ENCODE results near the gene DIP2C. TPM values are rescaled to one million over a fixed set of nuclear protein-coding genes. Genes with fewer than 3 reads are reported as not detected.
A peak's percentile ranks its signal among the peaks of the same experiment; 100 is the strongest.

The DIP2C gene
- total RNA-seq, 4 donors from 2014 or later = 13.4 to 32.0 (median 18.4) TPM

- DNase-seq = no peak
- TF ChIP-seq EP300 (IDR thresholded peaks at IDR 0.05; ENCODE audit: low read depth) (no peak), POLR2AphosphoS5 (IDR thresholded peaks at IDR 0.05) (no peak), CTCF (IDR thresholded peaks at IDR 0.05) (no peak), POLR2A (IDR thresholded peaks at IDR 0.05) (no peak)
- H3K27me3 ChIP-seq = no peaks in the 10 kb centered on the region
- H3K27ac ChIP-seq = no peak overlapping the region
- WGBS, 2 donors (ENCODE audit: low coverage in 1 of 2) = 71 to 77% methylated on average over 3 of the region's 3 CpGs
- intact Hi-C loops (cut with DNase I; ENCODE audit: low total_unique reads) = no loop called here
- H3K4me1 ChIP-seq = no peaks in the 10 kb centered on the region
- peaks cover 0 to 19% (median 6%) of the 10 kb centered on the region in 4 donors for H3K36me3 ChIP-seq
- H3K4me3 ChIP-seq = no peak overlapping the region
- in situ Hi-C loops (cut with MboI; ENCODE audit: low pct_ligation_motif_present in 1 of 4, low pct_unique_long_range_greater_than_20kb in 1 of 4, low sequenced_read_pairs in 3 of 4) = no loop called here
- H3K9me3 ChIP-seq = no peaks in the 10 kb centered on the region
Observed at GRCh38 chr10:235915-236314, 453.6 kb downstream of the DIP2C start.

DNA sequence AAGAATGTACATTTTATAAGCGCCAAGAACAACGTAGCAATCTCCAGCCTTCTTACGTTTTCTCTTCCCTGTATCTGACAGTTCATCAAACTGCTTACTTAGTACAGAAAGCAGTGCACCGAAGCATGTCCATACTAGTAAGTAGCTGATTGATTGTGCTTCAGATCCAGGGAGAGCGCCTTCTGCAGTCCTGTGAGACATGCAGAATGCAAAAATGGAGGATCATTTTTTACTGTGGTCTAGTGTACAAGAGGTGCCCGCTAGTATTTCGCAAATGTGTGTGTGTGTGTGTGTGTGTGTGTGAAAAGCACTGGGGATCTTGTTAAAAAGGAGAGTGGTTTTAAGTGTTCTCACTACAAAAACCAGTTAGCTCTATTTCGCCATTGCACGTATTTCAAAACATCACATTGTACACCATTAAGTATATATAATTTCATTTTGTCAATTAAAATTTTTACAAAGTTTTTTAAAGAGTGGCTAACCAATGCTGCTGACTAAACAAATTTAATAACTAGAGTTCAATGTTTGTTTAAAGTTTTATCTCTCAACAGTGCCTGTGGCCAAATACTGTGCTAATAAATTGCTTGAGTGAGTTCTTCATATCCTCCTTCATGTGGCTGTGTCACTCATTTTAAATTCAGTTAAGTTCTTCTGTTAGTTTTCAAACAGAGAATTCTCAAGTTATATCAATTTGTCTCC is 454.6 kb downstream of the DIP2C start:
- no peaks in the 10 kb centered on the region for H3K27me3 ChIP-seq
- TF ChIP-seq POLR2AphosphoS5 (IDR thresholded peaks at IDR 0.05) (no peak), CTCF (IDR thresholded peaks at IDR 0.05) (no peak), POLR2A (IDR thresholded peaks at IDR 0.05) (no peak), EP300 (IDR thresholded peaks at IDR 0.05; ENCODE audit: low read depth) (no peak)
- H3K4me3 ChIP-seq = no peak overlapping the region
- H3K27ac ChIP-seq = no peak overlapping the region
- intact Hi-C loops (cut with DNase I; ENCODE audit: low total_unique reads) (no loop called here), in situ Hi-C loops (cut with MboI; ENCODE audit: low pct_ligation_motif_present in 1 of 4, low pct_unique_long_range_greater_than_20kb in 1 of 4, low sequenced_read_pairs in 3 of 4) (no loop called here)
- H3K4me1 ChIP-seq = no peaks in the 10 kb centered on the region
- no peaks in the 10 kb centered on the region for H3K9me3 ChIP-seq
- 94 to 95% methylated on average over 6 to 9 of the region's 9 CpGs for WGBS, 2 donors (ENCODE audit: low coverage in 1 of 2)
- H3K36me3 ChIP-seq = peaks cover 0 to 12% (median 6%) of the 10 kb centered on the region in 4 donors
- DNase-seq = no peak

DNA sequence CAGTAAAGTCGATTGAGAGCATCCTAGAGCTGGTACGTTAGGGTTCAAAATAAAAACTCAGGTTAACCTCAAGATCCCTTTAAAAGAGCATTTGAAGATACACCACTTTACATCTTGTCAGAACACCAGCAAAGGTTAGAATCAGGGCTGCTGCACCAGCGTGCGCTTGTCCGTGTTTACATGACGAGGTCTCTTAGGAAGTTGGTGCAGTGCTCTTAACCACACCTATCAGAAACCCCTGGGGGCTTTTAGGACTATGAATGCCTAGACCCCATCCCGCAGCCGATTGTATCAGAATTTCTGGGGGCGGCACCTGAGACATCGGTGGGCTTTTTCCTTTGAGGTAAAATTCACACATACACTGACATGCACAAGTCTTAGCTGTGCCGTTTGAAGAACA is 456.6 kb downstream of the DIP2C start:
- DNase-seq = no peak
- Histone ChIP-seq H3K4me1 (no peaks in the 10 kb centered on the region), H3K36me3 (peaks cover 0 to 12% (median 4%) of the 10 kb centered on the region in 4 donors), H3K27ac (no peak overlapping the region), H3K4me3 (no peak overlapping the region), H3K27me3 (no peaks in the 10 kb centered on the region), H3K9me3 (no peaks in the 10 kb centered on the region)
- 84 to 94% methylated on average over 2 to 11 of the region's 11 CpGs for WGBS, 2 donors (ENCODE audit: low coverage in 1 of 2)
- intact Hi-C loops (cut with DNase I; ENCODE audit: low total_unique reads) (no loop called here), in situ Hi-C loops (cut with MboI; ENCODE audit: low pct_ligation_motif_present in 1 of 4, low pct_unique_long_range_greater_than_20kb in 1 of 4, low sequenced_read_pairs in 3 of 4) (no loop called here)
- TF ChIP-seq POLR2AphosphoS5 (IDR thresholded peaks at IDR 0.05) = no peak
- no peak for TF ChIP-seq CTCF (IDR thresholded peaks at IDR 0.05)
- TF ChIP-seq EP300 (IDR thresholded peaks at IDR 0.05; ENCODE audit: low read depth) = no peak
- no peak for TF ChIP-seq POLR2A (IDR thresholded peaks at IDR 0.05)

GRCh38 chr10:232061-232460 is 457.4 kb downstream of the DIP2C start:
- Histone ChIP-seq H3K4me3 (no peak overlapping the region), H3K36me3 (peaks cover 0 to 5% (median under 1%) of the 10 kb centered on the region in 4 donors), H3K27ac (no peak overlapping the region), H3K4me1 (no peaks in the 10 kb centered on the region), H3K9me3 (no peaks in the 10 kb centered on the region), H3K27me3 (no peaks in the 10 kb centered on the region)
- DNase-seq = no peak
- TF ChIP-seq POLR2AphosphoS5 (IDR thresholded peaks at IDR 0.05) = no peak
- no peak for TF ChIP-seq EP300 (IDR thresholded peaks at IDR 0.05; ENCODE audit: low read depth)
- intact Hi-C loops (cut with DNase I; ENCODE audit: low total_unique reads) = no loop called here
- in situ Hi-C loops (cut with MboI; ENCODE audit: low pct_ligation_motif_present in 1 of 4, low pct_unique_long_range_greater_than_20kb in 1 of 4, low sequenced_read_pairs in 3 of 4) = no loop called here
- 82 to 94% methylated on average over 3 of the region's 3 CpGs for WGBS, 2 donors (ENCODE audit: low coverage in 1 of 2)

GRCh38 chr10:230758-231157 is 458.7 kb downstream of the DIP2C start:
- TF ChIP-seq CTCF (IDR thresholded peaks at IDR 0.05) (peak in 3 of 5 experiments; percentile 15 to 28 (median 18)), POLR2A (IDR thresholded peaks at IDR 0.05) (no peak)
- Histone ChIP-seq H3K4me1 (no peaks in the 10 kb centered on the region), H3K4me3 (no peak overlapping the region), H3K36me3 (no peaks in the 10 kb centered on the region), H3K9me3 (no peaks in the 10 kb centered on the region), H3K27ac (no peak overlapping the region), H3K27me3 (no peaks in the 10 kb centered on the region)
- in situ Hi-C loops (cut with MboI; ENCODE audit: low pct_ligation_motif_present in 1 of 4, low pct_unique_long_range_greater_than_20kb in 1 of 4, low sequenced_read_pairs in 3 of 4) (no loop called here), intact Hi-C loops (cut with DNase I; ENCODE audit: low total_unique reads) (no loop called here)
- WGBS, 2 donors (ENCODE audit: low coverage in 1 of 2) = 94 to 96% methylated on average over 9 of the region's 9 CpGs
- DNase-seq = no peak

Data from transverse colon (tissue), 4 donors.